Vagina (tissue), 2 donors: ENCODE data around the gene SLC8A2.

ENCODE experiments used
- POLR2AphosphoS5 ChIP-seq, 2 donors: sonication (generic); formaldehyde crosslinking; IDR thresholded peaks; one replicate each; pipeline ENCODE4 v1.9.0; 2017; ENCODE audit warnings: antibody characterized with exemption in 2 of 2, mild to moderate bottlenecking in 2 of 2, low read depth in 1 of 2; ENCODE audit not compliant: insufficient read depth in 1 of 2
- TF ChIP-seq, protein P1 (sequence below), 3 experiments: fragments of 450-650 bp in 2 of 3; fragments of 200-600 bp in 1 of 3; sonication (generic) in 1 of 3; IDR thresholded peaks; one replicate each; pipeline ENCODE4 v1.5.1; 2017 to 2019; ENCODE audit warnings: antibody characterized with exemption in 3 of 3, mild to moderate bottlenecking in 2 of 3, moderate library complexity in 2 of 3

GRCh38 chr19:47514151-47514868 lies 42.6 kb upstream of the SLC8A2 start:
- TF ChIP-seq, protein P1, sequence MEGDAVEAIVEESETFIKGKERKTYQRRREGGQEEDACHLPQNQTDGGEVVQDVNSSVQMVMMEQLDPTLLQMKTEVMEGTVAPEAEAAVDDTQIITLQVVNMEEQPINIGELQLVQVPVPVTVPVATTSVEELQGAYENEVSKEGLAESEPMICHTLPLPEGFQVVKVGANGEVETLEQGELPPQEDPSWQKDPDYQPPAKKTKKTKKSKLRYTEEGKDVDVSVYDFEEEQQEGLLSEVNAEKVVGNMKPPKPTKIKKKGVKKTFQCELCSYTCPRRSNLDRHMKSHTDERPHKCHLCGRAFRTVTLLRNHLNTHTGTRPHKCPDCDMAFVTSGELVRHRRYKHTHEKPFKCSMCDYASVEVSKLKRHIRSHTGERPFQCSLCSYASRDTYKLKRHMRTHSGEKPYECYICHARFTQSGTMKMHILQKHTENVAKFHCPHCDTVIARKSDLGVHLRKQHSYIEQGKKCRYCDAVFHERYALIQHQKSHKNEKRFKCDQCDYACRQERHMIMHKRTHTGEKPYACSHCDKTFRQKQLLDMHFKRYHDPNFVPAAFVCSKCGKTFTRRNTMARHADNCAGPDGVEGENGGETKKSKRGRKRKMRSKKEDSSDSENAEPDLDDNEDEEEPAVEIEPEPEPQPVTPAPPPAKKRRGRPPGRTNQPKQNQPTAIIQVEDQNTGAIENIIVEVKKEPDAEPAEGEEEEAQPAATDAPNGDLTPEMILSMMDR (IDR thresholded peaks at IDR 0.05) = no peak
- TF ChIP-seq POLR2AphosphoS5 (IDR thresholded peaks at IDR 0.05; ENCODE audit: insufficient read depth in 1 of 2, low read depth in 1 of 2) = no peak
